ENCODE data around the gene USP40. TPM values are rescaled to one million over a fixed set of nuclear protein-coding genes. Genes with fewer than 3 reads are reported as not detected.

USP40 gene
- total RNA-seq, 1 experiment from 2014 or later, result 10.3 TPM

DNA sequence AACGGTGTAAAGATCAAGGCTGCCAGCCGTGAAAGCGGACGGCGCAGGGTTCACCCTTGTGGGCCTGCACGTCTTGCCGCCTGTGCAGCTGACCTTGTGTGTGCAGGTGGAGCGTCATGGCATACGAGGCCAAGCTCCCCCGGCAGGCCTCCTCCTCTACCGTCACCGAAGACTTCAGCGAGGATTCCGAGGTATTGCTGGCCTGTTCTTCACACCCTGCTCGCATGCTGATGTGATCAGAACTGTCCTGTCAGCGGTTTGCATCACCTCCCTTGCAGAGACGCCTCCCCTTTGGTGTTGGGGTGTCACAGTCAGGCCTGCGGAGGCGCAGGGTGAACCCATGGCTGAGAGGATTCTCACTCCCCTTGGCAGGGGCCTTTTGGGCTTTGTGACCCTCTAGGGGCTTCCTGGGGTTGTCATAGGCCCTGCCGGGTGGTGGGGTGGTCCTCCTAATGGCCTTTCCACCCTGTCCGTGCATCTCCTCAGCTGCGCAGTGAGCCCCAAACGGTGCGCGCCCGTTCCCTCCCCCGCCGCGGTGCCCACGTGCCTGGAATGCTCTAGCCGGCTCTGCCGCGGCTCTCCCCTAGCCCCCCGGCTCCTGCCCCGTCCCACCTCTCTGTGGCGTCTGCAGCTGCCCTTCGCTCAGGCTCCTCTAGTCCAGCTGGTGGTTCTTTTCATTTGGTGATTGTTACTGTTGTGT lies 119.8 kb downstream of the USP40 start (continued):
- TF ChIP-seq, protein P1, sequence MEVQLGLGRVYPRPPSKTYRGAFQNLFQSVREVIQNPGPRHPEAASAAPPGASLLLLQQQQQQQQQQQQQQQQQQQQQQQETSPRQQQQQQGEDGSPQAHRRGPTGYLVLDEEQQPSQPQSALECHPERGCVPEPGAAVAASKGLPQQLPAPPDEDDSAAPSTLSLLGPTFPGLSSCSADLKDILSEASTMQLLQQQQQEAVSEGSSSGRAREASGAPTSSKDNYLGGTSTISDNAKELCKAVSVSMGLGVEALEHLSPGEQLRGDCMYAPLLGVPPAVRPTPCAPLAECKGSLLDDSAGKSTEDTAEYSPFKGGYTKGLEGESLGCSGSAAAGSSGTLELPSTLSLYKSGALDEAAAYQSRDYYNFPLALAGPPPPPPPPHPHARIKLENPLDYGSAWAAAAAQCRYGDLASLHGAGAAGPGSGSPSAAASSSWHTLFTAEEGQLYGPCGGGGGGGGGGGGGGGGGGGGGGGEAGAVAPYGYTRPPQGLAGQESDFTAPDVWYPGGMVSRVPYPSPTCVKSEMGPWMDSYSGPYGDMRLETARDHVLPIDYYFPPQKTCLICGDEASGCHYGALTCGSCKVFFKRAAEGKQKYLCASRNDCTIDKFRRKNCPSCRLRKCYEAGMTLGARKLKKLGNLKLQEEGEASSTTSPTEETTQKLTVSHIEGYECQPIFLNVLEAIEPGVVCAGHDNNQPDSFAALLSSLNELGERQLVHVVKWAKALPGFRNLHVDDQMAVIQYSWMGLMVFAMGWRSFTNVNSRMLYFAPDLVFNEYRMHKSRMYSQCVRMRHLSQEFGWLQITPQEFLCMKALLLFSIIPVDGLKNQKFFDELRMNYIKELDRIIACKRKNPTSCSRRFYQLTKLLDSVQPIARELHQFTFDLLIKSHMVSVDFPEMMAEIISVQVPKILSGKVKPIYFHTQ (CRISPR knock-in tag; IDR thresholded peaks at IDR 0.05), result no peak
- no peak for TF ChIP-seq OVOL2 (CRISPR knock-in tag; IDR thresholded peaks at IDR 0.05; ENCODE audit: borderline replicate concordance)
- TF ChIP-seq, protein P2, sequence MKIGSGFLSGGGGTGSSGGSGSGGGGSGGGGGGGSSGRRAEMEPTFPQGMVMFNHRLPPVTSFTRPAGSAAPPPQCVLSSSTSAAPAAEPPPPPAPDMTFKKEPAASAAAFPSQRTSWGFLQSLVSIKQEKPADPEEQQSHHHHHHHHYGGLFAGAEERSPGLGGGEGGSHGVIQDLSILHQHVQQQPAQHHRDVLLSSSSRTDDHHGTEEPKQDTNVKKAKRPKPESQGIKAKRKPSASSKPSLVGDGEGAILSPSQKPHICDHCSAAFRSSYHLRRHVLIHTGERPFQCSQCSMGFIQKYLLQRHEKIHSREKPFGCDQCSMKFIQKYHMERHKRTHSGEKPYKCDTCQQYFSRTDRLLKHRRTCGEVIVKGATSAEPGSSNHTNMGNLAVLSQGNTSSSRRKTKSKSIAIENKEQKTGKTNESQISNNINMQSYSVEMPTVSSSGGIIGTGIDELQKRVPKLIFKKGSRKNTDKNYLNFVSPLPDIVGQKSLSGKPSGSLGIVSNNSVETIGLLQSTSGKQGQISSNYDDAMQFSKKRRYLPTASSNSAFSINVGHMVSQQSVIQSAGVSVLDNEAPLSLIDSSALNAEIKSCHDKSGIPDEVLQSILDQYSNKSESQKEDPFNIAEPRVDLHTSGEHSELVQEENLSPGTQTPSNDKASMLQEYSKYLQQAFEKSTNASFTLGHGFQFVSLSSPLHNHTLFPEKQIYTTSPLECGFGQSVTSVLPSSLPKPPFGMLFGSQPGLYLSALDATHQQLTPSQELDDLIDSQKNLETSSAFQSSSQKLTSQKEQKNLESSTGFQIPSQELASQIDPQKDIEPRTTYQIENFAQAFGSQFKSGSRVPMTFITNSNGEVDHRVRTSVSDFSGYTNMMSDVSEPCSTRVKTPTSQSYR (CRISPR knock-in tag; IDR thresholded peaks at IDR 0.05), result no peak
- TF ChIP-seq, protein P3, sequence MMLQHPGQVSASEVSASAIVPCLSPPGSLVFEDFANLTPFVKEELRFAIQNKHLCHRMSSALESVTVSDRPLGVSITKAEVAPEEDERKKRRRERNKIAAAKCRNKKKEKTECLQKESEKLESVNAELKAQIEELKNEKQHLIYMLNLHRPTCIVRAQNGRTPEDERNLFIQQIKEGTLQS (CRISPR knock-in tag; conservative IDR thresholded peaks at IDR 0.05), result no peak

DNA sequence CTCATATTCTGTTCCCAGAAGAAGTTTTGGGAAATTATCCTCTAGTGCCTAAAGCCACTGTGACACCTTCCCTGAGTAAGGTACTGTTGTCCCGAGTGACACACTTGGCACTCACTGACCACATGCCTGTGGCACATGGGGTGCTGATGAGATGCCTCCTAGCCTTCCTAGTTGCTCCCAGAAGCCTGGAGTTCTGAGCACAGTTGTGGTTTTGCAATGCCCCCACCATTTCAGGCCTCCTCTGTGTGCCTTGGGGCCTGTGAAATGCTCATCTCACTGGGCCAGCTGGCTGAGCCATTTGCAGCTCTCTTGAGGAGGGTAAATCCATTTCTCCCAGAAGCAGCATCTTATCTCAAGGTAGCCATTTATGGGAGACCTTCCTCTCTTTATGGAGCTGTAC lies 120.5 kb downstream of the USP40 start:
- DNase-seq (ENCODE audit: low spot score) (no peak), ATAC-seq (no peak)
- ChIA-PET CTCF (interaction anchor here (3.6 kb wide), 1 partner anchor 92 kb away, joined by 25 read pairs; the partner anchor contains the start of gene DGKD), POLR2A (no interaction called here)
- H3K27me3 Mint-ChIP-seq (ENCODE audit: low read depth), result no peaks in the 10 kb centered on the region
- H3K9me3 Mint-ChIP-seq, result no peaks in the 10 kb centered on the region
- no peak overlapping the region for H3K27ac Mint-ChIP-seq
- H3K36me3 Mint-ChIP-seq, result peaks cover 19% of the 10 kb centered on the region
- no peak overlapping the region for H3K4me3 Mint-ChIP-seq
- H3K4me1 Mint-ChIP-seq, result peaks cover 8% of the 10 kb centered on the region
- TF ChIP-seq, protein P4, sequence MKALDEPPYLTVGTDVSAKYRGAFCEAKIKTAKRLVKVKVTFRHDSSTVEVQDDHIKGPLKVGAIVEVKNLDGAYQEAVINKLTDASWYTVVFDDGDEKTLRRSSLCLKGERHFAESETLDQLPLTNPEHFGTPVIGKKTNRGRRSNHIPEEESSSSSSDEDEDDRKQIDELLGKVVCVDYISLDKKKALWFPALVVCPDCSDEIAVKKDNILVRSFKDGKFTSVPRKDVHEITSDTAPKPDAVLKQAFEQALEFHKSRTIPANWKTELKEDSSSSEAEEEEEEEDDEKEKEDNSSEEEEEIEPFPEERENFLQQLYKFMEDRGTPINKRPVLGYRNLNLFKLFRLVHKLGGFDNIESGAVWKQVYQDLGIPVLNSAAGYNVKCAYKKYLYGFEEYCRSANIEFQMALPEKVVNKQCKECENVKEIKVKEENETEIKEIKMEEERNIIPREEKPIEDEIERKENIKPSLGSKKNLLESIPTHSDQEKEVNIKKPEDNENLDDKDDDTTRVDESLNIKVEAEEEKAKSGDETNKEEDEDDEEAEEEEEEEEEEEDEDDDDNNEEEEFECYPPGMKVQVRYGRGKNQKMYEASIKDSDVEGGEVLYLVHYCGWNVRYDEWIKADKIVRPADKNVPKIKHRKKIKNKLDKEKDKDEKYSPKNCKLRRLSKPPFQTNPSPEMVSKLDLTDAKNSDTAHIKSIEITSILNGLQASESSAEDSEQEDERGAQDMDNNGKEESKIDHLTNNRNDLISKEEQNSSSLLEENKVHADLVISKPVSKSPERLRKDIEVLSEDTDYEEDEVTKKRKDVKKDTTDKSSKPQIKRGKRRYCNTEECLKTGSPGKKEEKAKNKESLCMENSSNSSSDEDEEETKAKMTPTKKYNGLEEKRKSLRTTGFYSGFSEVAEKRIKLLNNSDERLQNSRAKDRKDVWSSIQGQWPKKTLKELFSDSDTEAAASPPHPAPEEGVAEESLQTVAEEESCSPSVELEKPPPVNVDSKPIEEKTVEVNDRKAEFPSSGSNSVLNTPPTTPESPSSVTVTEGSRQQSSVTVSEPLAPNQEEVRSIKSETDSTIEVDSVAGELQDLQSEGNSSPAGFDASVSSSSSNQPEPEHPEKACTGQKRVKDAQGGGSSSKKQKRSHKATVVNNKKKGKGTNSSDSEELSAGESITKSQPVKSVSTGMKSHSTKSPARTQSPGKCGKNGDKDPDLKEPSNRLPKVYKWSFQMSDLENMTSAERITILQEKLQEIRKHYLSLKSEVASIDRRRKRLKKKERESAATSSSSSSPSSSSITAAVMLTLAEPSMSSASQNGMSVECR (CRISPR knock-in tag; IDR thresholded peaks at IDR 0.05; ENCODE audit: borderline replicate concordance), result no peak
- TF ChIP-seq GTF2I (CRISPR knock-in tag; conservative IDR thresholded peaks at IDR 0.05) (no peak), ZNF263 (CRISPR knock-in tag; IDR thresholded peaks at IDR 0.05; ENCODE audit: low read depth) (no peak), CREB1 (CRISPR knock-in tag; IDR thresholded peaks at IDR 0.05) (no peak), FOXJ3 (CRISPR knock-in tag; IDR thresholded peaks at IDR 0.05; ENCODE audit: borderline replicate concordance) (no peak), ZNF121 (CRISPR knock-in tag; IDR thresholded peaks at IDR 0.05) (no peak), NR3C1 (CRISPR knock-in tag; conservative IDR thresholded peaks at IDR 0.05; ENCODE audit: low read depth) (no peak), PRRX2 (CRISPR knock-in tag; IDR thresholded peaks at IDR 0.05) (no peak), RELA (CRISPR knock-in tag; IDR thresholded peaks at IDR 0.05; ENCODE audit: borderline replicate concordance) (no peak), OVOL2 (CRISPR knock-in tag; IDR thresholded peaks at IDR 0.05; ENCODE audit: borderline replicate concordance) (no peak)
- TF ChIP-seq, protein P5, sequence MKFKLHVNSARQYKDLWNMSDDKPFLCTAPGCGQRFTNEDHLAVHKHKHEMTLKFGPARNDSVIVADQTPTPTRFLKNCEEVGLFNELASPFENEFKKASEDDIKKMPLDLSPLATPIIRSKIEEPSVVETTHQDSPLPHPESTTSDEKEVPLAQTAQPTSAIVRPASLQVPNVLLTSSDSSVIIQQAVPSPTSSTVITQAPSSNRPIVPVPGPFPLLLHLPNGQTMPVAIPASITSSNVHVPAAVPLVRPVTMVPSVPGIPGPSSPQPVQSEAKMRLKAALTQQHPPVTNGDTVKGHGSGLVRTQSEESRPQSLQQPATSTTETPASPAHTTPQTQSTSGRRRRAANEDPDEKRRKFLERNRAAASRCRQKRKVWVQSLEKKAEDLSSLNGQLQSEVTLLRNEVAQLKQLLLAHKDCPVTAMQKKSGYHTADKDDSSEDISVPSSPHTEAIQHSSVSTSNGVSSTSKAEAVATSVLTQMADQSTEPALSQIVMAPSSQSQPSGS (CRISPR knock-in tag; IDR thresholded peaks at IDR 0.05; ENCODE audit: borderline replicate concordance, low read depth), result no peak
- TF ChIP-seq, protein P6, sequence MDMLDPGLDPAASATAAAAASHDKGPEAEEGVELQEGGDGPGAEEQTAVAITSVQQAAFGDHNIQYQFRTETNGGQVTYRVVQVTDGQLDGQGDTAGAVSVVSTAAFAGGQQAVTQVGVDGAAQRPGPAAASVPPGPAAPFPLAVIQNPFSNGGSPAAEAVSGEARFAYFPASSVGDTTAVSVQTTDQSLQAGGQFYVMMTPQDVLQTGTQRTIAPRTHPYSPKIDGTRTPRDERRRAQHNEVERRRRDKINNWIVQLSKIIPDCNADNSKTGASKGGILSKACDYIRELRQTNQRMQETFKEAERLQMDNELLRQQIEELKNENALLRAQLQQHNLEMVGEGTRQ (CRISPR knock-in tag; IDR thresholded peaks at IDR 0.05), result no peak
- TF ChIP-seq, protein P7, sequence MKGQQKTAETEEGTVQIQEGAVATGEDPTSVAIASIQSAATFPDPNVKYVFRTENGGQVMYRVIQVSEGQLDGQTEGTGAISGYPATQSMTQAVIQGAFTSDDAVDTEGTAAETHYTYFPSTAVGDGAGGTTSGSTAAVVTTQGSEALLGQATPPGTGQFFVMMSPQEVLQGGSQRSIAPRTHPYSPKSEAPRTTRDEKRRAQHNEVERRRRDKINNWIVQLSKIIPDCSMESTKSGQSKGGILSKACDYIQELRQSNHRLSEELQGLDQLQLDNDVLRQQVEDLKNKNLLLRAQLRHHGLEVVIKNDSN (CRISPR knock-in tag; IDR thresholded peaks at IDR 0.05), result no peak
- TF ChIP-seq, protein P8, sequence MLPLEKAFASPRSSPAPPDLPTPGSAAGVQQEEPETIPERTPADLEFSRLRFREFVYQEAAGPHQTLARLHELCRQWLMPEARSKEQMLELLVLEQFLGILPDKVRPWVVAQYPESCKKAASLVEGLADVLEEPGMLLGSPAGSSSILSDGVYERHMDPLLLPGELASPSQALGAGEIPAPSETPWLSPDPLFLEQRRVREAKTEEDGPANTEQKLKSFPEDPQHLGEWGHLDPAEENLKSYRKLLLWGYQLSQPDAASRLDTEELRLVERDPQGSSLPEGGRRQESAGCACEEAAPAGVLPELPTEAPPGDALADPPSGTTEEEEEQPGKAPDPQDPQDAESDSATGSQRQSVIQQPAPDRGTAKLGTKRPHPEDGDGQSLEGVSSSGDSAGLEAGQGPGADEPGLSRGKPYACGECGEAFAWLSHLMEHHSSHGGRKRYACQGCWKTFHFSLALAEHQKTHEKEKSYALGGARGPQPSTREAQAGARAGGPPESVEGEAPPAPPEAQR (CRISPR knock-in tag; IDR thresholded peaks at IDR 0.05), result no peak
- TF ChIP-seq, protein P9, sequence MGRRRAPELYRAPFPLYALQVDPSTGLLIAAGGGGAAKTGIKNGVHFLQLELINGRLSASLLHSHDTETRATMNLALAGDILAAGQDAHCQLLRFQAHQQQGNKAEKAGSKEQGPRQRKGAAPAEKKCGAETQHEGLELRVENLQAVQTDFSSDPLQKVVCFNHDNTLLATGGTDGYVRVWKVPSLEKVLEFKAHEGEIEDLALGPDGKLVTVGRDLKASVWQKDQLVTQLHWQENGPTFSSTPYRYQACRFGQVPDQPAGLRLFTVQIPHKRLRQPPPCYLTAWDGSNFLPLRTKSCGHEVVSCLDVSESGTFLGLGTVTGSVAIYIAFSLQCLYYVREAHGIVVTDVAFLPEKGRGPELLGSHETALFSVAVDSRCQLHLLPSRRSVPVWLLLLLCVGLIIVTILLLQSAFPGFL (CRISPR knock-in tag; IDR thresholded peaks at IDR 0.05; ENCODE audit: borderline replicate concordance), result no peak
